Sigmoid colon (tissue), 4 donors: Measurements from ENCODE around the gene PHF13.

ENCODE experiments used
- CTCF ChIP-seq, 4 experiments: fragments of 450-650 bp in 3 of 4; fragments of 200-600 bp in 1 of 4; IDR thresholded peaks; one replicate each; pipeline ENCODE4 v1.5.1; 2016 to 2019; ENCODE audit warnings: antibody characterized with exemption in 4 of 4, mild to moderate bottlenecking in 3 of 4, moderate library complexity in 2 of 4
- EP300 ChIP-seq, 4 donors: sonication (generic); formaldehyde crosslinking; IDR thresholded peaks; one replicate each; pipeline ENCODE4 v1.6.1; 2017; ENCODE audit warnings: antibody characterized with exemption in 4 of 4
- POLR2A ChIP-seq, 2 donors: fragments of 450-650 bp; IDR thresholded peaks; one replicate each; pipeline ENCODE4 v1.6.1; 2016; ENCODE audit warnings: antibody characterized with exemption in 2 of 2, mild to moderate bottlenecking in 2 of 2, moderate library complexity in 2 of 2
- POLR2AphosphoS5 ChIP-seq, 4 donors: sonication (generic); formaldehyde crosslinking; IDR thresholded peaks; one replicate each; pipeline ENCODE4 v1.6.1; 2017; ENCODE audit warnings: antibody characterized with exemption in 4 of 4

GRCh38 chr1:6630027-6630426 lies 16.5 kb downstream of the PHF13 start:
- TF ChIP-seq CTCF (IDR thresholded peaks at IDR 0.05) (no peak), POLR2A (IDR thresholded peaks at IDR 0.05) (no peak), POLR2AphosphoS5 (IDR thresholded peaks at IDR 0.05) (no peak), EP300 (IDR thresholded peaks at IDR 0.05) (no peak)
